Naive thymus-derived CD8-positive, alpha-beta T cell (primary cell): Measurements from ENCODE around the gene TEAD3. TPM values are rescaled to one million over a fixed set of nuclear protein-coding genes. Genes with fewer than 3 reads are reported as not detected.

Experiments
- ATAC-seq, 2 donors: fragments of 150-1000 bp; cut with Tn5 transposase in 1 of 2; sonication (Bioruptor Pico), chemical (Tn5 transposase) in 1 of 2; 1 replicate in 1 of 2; 2 replicates in 1 of 2; pipeline ENCODE4 v1.10.0; 2021; ENCODE audit warnings: mild to moderate bottlenecking in 2 of 2, moderate library complexity in 2 of 2
- POLR2A ChIA-PET: fragments of 350-600 bp; sonication (Branson Sonifier 250); formaldehyde crosslinking; loops from one replicate; lab custom pipeline; 2021; ENCODE audit warnings: antibody characterized with exemption; lab: Charles Lee
- DNase-seq, 10 donors: peaks; one replicate each; pipeline versions ENCODE4 v3.0.0 to v3.0.0-alpha.2; 2020 to 2022
- H3K27ac Mint-ChIP-seq, 10 donors: one replicate each; pipeline ENCODE4 v1.8.0; 2020 to 2022; ENCODE audit warnings: mild to moderate bottlenecking in 10 of 10, mixed read lengths in 10 of 10, moderate library complexity in 4 of 10, inconsistent platforms in 1 of 10
- H3K27me3 Mint-ChIP-seq, 5 donors: one replicate each; pipeline ENCODE4 v1.8.0; 2021 to 2022; ENCODE audit warnings: mixed read lengths in 5 of 5
- H3K36me3 Mint-ChIP-seq, 3 donors: one replicate each; pipeline ENCODE4 v1.8.0; 2020 to 2022; ENCODE audit warnings: mixed read lengths in 3 of 3, mild to moderate bottlenecking in 2 of 3, inconsistent platforms in 1 of 3
- H3K4me1 Mint-ChIP-seq, 4 donors: one replicate each; pipeline ENCODE4 v1.8.0; 2021 to 2022; ENCODE audit warnings: mixed read lengths in 4 of 4
- H3K4me3 Mint-ChIP-seq, 10 donors: one replicate each; pipeline ENCODE4 v1.8.0; 2020 to 2022; ENCODE audit warnings: mild to moderate bottlenecking in 10 of 10, mixed read lengths in 10 of 10, moderate library complexity in 6 of 10, inconsistent platforms in 1 of 10
- H3K9me3 Mint-ChIP-seq, 9 donors: one replicate each; pipeline ENCODE4 v1.8.0; 2020 to 2022; ENCODE audit warnings: mixed read lengths in 9 of 9, mild to moderate bottlenecking in 3 of 9, inconsistent platforms in 1 of 9, moderate library complexity in 1 of 9
- polyA plus RNA-seq, 3 donors: library from polyadenylated mRNA; unstranded; fragments of 300-500 nt; fragmentation: Illumina TruSeq; gene quantifications; one replicate each; pipeline ENCODE4 v1.2.3, GENCODE V29; 2021
- total RNA-seq, 8 experiments: library from RNA in 2 of 8; stranded (reverse) in 2 of 8; gene quantifications; one replicate each; pipeline ENCODE4 v1.2.3 and lab custom pipeline; 2021 to 2026

TEAD3 gene
- total and polyA plus RNA-seq, 5 experiments from 2014 or later, result 0.05 to 0.58 (median 0.16) TPM

- peaks cover 5 to 29% (median 15%) of the 10 kb centered on the region in 5 donors for H3K27me3 Mint-ChIP-seq
Observed at GRCh38 chr6:35511562-35511941, 14.7 kb upstream of the TEAD3 start.

GRCh38 chr6:35510916-35511561 lies 14.2 kb upstream of the TEAD3 start:
- no peaks in the 10 kb centered on the region for H3K9me3 Mint-ChIP-seq
- H3K36me3 Mint-ChIP-seq, result no peaks in the 10 kb centered on the region
- DNase-seq (no peak), ATAC-seq (no peak)
- H3K27me3 Mint-ChIP-seq, result peaks cover 5 to 29% (median 15%) of the 10 kb centered on the region in 5 donors
- POLR2A ChIA-PET, result no interaction called here
- H3K4me3 Mint-ChIP-seq, result peak overlapping the region in 1 of 10 donors; percentile 46
- H3K27ac Mint-ChIP-seq, result no peak overlapping the region
- H3K4me1 Mint-ChIP-seq, result peaks cover 2 to 8% (median 5%) of the 10 kb centered on the region in 4 donors

More at GRCh38 chr6:35511562-35511941, 14.7 kb upstream of the TEAD3 start:
- POLR2A ChIA-PET, result no interaction called here
- H3K9me3 Mint-ChIP-seq, result no peaks in the 10 kb centered on the region
- peaks cover 2 to 8% (median 5%) of the 10 kb centered on the region in 4 donors for H3K4me1 Mint-ChIP-seq
- H3K36me3 Mint-ChIP-seq, result no peaks in the 10 kb centered on the region
- peak; percentile 27 to 63 for ATAC-seq
- H3K27ac Mint-ChIP-seq, result no peak overlapping the region
- H3K4me3 Mint-ChIP-seq, result peak overlapping the region in 5 of 10 donors; percentile 30 to 55 (median 43)
- no peak for DNase-seq

- Mint-ChIP-seq H3K27ac (no peak overlapping the region), H3K36me3 (no peaks in the 10 kb centered on the region), H3K27me3 (peaks cover 5 to 29% (median 22%) of the 10 kb centered on the region in 5 donors), H3K4me1 (peaks cover 2 to 6% (median 5%) of the 10 kb centered on the region in 4 donors), H3K4me3 (no peak overlapping the region), H3K9me3 (no peaks in the 10 kb centered on the region)
- ATAC-seq (no peak), DNase-seq (no peak)
- POLR2A ChIA-PET, result interaction anchor here (0.5 kb wide), 1 partner anchor 30 kb away, joined by 3 read pairs; no protein-coding TSS in a partner anchor
Observed at GRCh38 chr6:35508542-35508941, 11.7 kb upstream of the TEAD3 start.

- DNase-seq, result no peak
- Mint-ChIP-seq H3K36me3 (no peaks in the 10 kb centered on the region), H3K9me3 (no peaks in the 10 kb centered on the region), H3K4me3 (no peak overlapping the region), H3K27ac (no peak overlapping the region), H3K4me1 (peaks cover 2 to 6% (median 5%) of the 10 kb centered on the region in 4 donors), H3K27me3 (peaks cover 5 to 29% (median 24%) of the 10 kb centered on the region in 5 donors)
- POLR2A ChIA-PET, result interaction anchor here (0.5 kb wide), 1 partner anchor 29 kb away, joined by 3 read pairs; no protein-coding TSS in a partner anchor
- no peak for ATAC-seq
Observed at GRCh38 chr6:35508027-35508426, 11.1 kb upstream of the TEAD3 start.

- POLR2A ChIA-PET, result interaction anchor here (0.7 kb wide), 1 partner anchor 113 kb away, joined by 4 read pairs; no protein-coding TSS in a partner anchor
Observed at GRCh38 chr6:35507221-35507620, 10.3 kb upstream of the TEAD3 start.

GRCh38 chr6:35506536-35506935 lies 9.7 kb upstream of the TEAD3 start:
- peaks cover 0 to 6% (median 3%) of the 10 kb centered on the region in 4 donors for H3K4me1 Mint-ChIP-seq
- POLR2A ChIA-PET, result interaction anchor here (0.7 to 1.5 kb wide), 2 partner anchors 27 to 114 kb away, joined by 4 read pairs; no protein-coding TSS in a partner anchor
- no peak for ATAC-seq
- no peaks in the 10 kb centered on the region for H3K9me3 Mint-ChIP-seq
- H3K36me3 Mint-ChIP-seq, result no peaks in the 10 kb centered on the region
- H3K27ac Mint-ChIP-seq, result no peak overlapping the region
- H3K4me3 Mint-ChIP-seq, result no peak overlapping the region
- peaks cover 7 to 36% (median 28%) of the 10 kb centered on the region in 5 donors for H3K27me3 Mint-ChIP-seq
- no peak for DNase-seq

More at GRCh38 chr6:35507221-35507620, 10.3 kb upstream of the TEAD3 start:
- Mint-ChIP-seq H3K27ac (no peak overlapping the region), H3K36me3 (no peaks in the 10 kb centered on the region), H3K27me3 (peaks cover 5 to 30% (median 25%) of the 10 kb centered on the region in 5 donors), H3K9me3 (no peaks in the 10 kb centered on the region), H3K4me1 (peaks cover 2 to 6% (median 4%) of the 10 kb centered on the region in 4 donors), H3K4me3 (no peak overlapping the region)
- ATAC-seq (no peak), DNase-seq (no peak)

- no peaks in the 10 kb centered on the region for H3K36me3 Mint-ChIP-seq
- no peaks in the 10 kb centered on the region for H3K9me3 Mint-ChIP-seq
- POLR2A ChIA-PET, result interaction anchor here (1.5 kb wide), 1 partner anchor 28 kb away, joined by 4 read pairs; no protein-coding TSS in a partner anchor
- ATAC-seq (no peak), DNase-seq (no peak)
- peaks cover 6 to 36% (median 24%) of the 10 kb centered on the region in 5 donors for H3K27me3 Mint-ChIP-seq
- H3K27ac Mint-ChIP-seq, result no peak overlapping the region
- H3K4me3 Mint-ChIP-seq, result no peak overlapping the region
- H3K4me1 Mint-ChIP-seq, result peaks cover 0 to 6% (median under 1%) of the 10 kb centered on the region in 4 donors
Observed at GRCh38 chr6:35505999-35506412, 9.1 kb upstream of the TEAD3 start.

GRCh38 chr6:35503534-35503933 lies 6.7 kb upstream of the TEAD3 start:
- Mint-ChIP-seq H3K9me3 (peaks cover 0 to under 1% (median 0%) of the 10 kb centered on the region in 9 donors), H3K27me3 (peaks cover 9 to 35% (median 16%) of the 10 kb centered on the region in 5 donors), H3K4me1 (peaks cover 2 to 5% (median 4%) of the 10 kb centered on the region in 4 donors), H3K36me3 (no peaks in the 10 kb centered on the region), H3K27ac (no peak overlapping the region), H3K4me3 (no peak overlapping the region)
- DNase-seq (no peak), ATAC-seq (no peak)
- POLR2A ChIA-PET, result no interaction called here

GRCh38 chr6:35501784-35502183 lies 4.9 kb upstream of the TEAD3 start:
- Mint-ChIP-seq H3K27me3 (peaks cover 10 to 37% (median 15%) of the 10 kb centered on the region in 5 donors), H3K4me1 (peaks cover 5 to 13% (median 9%) of the 10 kb centered on the region in 4 donors), H3K36me3 (no peaks in the 10 kb centered on the region), H3K9me3 (peaks cover 0 to 2% (median 0%) of the 10 kb centered on the region in 9 donors), H3K27ac (no peak overlapping the region), H3K4me3 (no peak overlapping the region)
- POLR2A ChIA-PET, result no interaction called here
- DNase-seq, result no peak
- ATAC-seq, result no peak

- Mint-ChIP-seq H3K4me1 (peaks cover 5 to 13% (median 10%) of the 10 kb centered on the region in 4 donors), H3K4me3 (no peak overlapping the region), H3K9me3 (peaks cover 0 to 2% (median 0%) of the 10 kb centered on the region in 9 donors), H3K27ac (no peak overlapping the region), H3K27me3 (peaks cover 10 to 37% (median 15%) of the 10 kb centered on the region in 5 donors), H3K36me3 (no peaks in the 10 kb centered on the region)
- no peak for ATAC-seq
- DNase-seq, result no peak
- POLR2A ChIA-PET, result no interaction called here
Observed at GRCh38 chr6:35500782-35501181, 3.9 kb upstream of the TEAD3 start.

- Mint-ChIP-seq H3K9me3 (peaks cover 0 to 2% (median 0%) of the 10 kb centered on the region in 9 donors), H3K27me3 (peaks cover 10 to 37% (median 15%) of the 10 kb centered on the region in 5 donors), H3K4me3 (peak overlapping the region in 2 of 10 donors; percentile 24 to 89), H3K27ac (no peak overlapping the region), H3K36me3 (no peaks in the 10 kb centered on the region), H3K4me1 (peaks cover 8 to 19% (median 14%) of the 10 kb centered on the region in 4 donors)
- DNase-seq (no peak), ATAC-seq (no peak)
- POLR2A ChIA-PET, result no interaction called here
Observed at GRCh38 chr6:35499372-35499771, 2.5 kb upstream of the TEAD3 start.

GRCh38 chr6:35498422-35499067 lies 1.7 kb upstream of the TEAD3 start:
- peaks cover 8 to 25% (median 18%) of the 10 kb centered on the region in 4 donors for H3K4me1 Mint-ChIP-seq
- peak overlapping the region; percentile 70 to 89 (median 80) for H3K4me3 Mint-ChIP-seq
- H3K27ac Mint-ChIP-seq, result peak overlapping the region in 6 of 10 donors; percentile 20 to 86 (median 76)
- no peaks in the 10 kb centered on the region for H3K36me3 Mint-ChIP-seq
- ATAC-seq (no peak), DNase-seq (no peak)
- peaks cover 10 to 37% (median 15%) of the 10 kb centered on the region in 5 donors for H3K27me3 Mint-ChIP-seq
- POLR2A ChIA-PET, result interaction anchor here (1.2 to 2.7 kb wide), 3 partner anchors 24 to 104 kb away, joined by 3 to 15 read pairs (median 3); partner anchors contain the start of gene RPL10A
- peaks cover 0 to 2% (median 0%) of the 10 kb centered on the region in 9 donors for H3K9me3 Mint-ChIP-seq
